Stimulated activated CD8-positive, alpha-beta memory T cell treated with anti-CD3 and anti-CD28 coated beads, Interleukin-4, amount 100 ng/mL, for 24 hours (primary cell): ENCODE results near the gene L1CAM.

Experiments
- DNase-seq: peaks from one replicate; pipeline ENCODE4 v3.0.0-alpha.2; 2020; ENCODE audit warnings: low read depth

L1CAM gene

DNA sequence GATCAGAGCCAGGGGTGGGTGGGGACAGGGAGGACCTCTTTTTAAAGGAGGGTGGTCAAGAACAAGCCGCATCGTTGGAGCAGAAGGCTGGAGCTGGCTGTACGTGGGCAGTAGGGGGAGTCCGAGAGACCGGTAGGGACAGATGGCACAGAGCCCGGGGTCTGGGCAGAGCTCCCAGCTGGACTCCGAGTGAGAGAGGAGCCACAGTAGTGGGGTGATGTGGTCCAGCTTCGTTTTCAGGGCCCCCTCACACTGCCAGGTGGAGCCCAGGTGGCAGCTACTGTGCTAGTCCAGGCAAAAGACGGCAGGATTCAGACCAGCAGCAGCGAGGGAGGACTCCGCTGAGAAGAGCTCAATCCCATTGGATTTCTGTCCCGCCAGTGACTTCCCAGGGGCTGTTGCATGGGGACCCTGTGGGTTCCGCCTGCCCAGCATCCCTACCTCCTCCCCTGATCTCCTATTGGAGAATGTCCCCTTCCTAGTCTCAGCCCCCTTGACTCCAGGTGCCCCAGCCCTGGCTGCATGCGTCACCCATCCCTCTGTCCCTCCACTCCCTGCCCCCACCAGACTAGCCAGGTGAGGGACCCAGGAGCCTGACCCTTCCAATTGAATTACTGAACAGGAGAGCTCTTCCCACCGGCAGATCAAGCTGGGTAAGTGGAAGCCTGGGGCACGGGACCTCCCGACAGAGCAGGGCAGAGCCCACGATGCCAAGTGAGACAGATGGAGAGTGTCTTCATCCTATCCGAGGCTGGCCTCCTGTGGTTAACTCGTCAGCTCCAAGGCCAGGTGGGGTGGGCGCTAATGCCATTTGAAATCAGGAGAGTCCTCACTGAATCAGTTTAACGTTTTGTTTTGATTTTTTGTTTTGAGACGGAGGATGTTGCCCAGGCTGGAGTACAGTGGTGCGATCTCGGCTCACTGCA is 37.2 kb upstream of the L1CAM start:
- no peak for DNase-seq

DNA sequence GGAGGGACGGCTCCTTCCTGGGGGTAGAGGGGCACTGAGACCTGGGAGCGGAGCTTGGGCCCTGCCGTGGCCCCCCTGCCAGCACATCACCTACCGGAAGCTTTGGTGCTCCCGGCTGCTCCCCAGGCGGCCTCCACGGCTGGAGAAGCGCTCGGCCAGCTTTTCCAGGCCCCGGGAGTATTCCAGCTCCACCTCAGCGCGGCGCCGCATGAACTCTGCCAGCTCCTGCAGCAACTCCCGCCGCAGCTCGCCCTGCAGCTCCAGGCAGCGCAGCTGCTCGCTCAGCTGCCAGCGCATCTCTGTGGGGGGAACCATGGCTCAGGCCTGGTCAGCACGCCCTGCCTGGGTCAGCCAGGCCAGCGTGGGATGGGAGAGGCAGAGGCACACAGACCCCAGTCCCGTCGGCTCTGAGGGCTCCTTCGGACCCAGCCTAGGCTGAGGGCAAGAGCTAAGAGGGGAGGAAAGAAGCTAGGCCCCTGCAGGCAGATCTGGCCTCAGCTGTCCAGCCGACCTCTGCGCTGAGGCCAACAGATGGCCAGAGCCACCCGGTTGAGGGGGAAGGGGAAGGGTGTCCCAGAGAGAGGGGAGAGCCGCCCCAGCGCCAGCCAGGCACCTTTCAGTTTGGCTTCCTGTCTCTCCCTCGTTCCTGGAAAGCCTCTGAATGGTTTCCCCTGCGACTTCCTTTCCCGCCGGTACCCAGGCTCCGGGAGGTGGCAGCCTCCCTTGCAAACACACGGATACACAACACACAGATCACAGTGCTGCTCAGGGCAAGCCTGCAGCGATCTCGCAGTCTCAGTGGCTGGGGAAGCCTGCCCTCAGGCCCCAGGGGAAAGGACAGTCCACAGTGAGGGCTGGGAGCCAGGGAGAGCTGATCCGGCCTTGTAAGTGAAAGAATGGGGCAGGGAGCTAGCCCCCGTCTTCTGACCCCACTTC is 35.8 kb upstream of the L1CAM start:
- no peak for DNase-seq

DNA sequence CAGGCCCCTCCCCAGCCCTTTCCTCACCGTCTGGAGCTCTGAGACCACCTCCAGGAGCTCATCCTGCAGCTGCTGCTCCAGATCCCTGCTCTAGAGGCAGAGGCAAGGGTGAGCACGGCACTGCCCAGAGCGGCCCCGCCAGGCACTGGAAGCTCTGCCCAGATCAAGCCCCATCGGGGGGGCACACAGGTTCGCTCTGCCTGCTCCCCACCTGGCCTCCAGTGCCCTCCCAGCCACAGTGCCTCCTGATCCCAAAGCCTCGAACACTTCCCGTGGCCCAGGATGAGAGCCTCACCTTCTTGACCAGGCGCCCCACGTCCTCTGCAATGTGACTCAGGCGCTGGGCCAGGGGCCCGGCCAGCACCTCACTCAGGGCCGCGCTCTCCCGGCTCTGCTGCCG is 35.1 kb upstream of the L1CAM start:
- DNase-seq: no peak

DNA sequence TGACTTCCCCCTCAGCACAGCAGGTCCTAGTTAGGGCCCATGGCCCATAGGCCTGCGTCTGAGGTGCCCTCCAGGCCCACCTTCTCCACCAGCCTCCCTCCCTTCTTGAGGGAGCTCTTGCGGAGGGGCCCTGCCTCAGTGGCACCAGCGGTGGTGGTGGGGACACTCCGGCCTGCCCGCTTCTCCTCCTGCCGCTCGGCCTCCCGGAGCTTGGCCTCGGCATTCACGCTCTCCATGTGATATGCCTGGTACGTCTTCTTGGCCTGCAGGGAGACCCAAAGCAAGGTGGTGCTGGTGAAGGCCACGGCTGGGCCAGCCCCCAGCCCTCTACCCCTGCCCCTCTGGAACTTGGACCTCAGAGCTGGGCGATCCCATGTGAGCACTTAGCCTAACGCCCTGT is 34.6 kb upstream of the L1CAM start:
- no peak for DNase-seq

DNA sequence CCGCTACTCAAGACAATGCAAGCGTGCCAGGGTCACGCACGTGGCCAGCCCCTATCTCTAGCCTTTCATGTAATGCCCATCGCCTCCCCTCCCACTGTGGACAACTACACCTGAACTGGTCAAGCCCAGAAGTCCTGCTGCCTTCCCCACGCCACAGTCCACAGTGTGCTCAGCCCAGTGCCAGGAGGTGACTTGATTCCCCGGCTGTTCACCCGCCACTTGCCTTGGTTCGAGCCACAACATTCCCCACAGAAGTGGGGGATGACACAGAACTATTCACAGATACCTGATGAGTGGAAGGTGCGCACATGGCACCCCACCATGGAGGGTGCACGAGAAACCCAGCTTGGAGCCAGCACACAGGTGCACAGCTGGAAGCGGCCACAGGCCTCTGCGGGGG is 33.3 kb upstream of the L1CAM start:
- DNase-seq: no peak

DNA sequence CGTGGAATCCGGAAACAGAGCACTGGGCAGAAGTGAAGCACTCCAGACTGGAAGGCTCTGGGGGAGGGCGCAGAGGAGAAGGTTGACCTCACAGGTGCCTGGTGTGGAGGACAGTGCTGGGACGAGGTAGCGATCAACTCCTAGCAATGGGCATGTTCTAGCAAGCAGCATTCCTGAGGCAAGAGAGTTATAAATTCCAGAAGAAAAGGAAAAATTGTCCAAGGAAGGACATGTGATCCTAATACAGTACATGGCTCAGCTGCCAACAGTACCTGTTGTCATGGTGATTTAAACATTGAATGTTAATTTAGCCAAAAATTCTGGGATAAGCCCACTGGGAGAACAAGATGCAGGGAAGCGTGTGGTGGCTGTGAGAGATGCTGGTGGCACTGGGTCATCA is 31.9 kb upstream of the L1CAM start:
- DNase-seq: no peak

DNA sequence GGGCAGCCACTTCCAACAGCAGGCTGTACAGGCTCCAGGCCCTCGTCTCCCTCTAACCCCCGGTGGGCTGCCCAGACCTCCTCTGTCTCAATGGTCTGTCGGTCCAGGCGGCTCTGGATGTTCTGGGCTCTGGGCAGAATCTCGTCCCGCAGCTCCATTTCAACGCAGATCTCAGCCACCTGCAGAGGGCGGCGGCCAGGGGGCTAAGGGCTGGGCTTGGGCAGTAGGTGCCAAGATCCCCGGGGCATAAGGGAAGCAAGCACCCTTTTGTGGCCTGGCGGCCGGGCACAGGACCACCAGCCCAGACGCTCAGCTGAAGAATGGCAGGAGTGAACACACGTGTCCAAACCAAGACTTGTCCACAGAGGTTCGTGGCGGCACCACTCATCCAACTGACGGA is 27.7 kb upstream of the L1CAM start:
- no peak for DNase-seq

DNA sequence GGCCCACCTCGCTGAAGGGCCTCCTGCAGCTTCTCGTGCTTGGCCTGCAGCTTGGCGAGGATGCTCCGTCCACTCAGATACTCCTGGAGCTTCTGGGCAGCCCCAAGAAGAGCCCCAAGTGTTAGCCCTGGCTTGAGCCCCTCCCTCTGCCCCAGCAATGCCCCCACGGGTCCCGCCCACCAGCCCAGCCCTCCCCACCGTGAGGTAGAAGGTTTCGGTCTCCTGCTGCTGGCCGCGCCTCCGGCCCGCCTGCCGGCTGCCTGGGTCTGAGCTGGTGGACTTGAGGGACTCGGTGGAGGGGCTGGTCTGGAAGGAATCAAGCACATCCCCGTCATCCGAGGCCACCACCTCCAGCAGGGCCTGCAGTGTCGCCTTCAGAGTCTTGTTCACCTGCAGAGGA is 27.2 kb upstream of the L1CAM start:
- DNase-seq: no peak

DNA sequence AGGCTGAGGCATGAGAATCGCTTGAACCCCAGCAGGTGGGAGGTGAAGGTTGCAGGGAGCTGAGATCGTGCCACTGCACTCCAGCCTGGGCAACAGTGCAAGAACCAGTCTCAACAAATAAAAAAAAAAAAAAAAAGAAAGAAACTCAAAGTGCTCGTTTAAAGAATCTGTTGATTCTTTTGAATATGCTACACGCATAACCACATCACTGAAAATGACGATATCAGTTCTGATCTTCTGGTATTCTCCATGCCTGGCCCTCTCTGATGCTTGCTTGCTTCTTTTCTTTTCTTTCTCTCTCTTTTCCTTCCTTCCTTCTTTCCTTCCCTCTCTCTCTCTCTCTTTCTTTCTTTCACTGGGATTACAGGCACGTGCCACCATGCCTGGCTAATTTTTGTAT is 25.8 kb upstream of the L1CAM start:
- DNase-seq: no peak

DNA sequence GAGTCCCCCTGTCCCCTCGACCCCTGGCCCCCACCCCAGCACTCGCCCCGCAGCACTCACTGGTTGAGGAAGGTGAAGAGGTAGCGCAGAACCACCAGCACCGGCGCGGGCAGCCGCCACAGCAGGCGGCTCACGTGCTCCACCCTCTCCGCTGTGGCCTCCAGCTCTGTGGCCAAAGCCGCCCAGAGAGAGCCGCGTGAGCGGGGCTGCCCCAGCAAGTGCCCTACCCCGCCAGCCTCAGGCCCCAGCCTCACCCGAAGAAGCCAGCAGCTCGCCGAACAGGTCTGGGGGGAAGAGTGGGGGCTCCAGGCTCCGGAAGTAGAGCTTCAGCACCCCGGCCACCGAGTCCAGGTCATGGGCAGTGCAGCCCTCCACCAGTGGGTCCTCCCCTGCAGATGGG is 24.5 kb upstream of the L1CAM start:
- DNase-seq: no peak

DNA sequence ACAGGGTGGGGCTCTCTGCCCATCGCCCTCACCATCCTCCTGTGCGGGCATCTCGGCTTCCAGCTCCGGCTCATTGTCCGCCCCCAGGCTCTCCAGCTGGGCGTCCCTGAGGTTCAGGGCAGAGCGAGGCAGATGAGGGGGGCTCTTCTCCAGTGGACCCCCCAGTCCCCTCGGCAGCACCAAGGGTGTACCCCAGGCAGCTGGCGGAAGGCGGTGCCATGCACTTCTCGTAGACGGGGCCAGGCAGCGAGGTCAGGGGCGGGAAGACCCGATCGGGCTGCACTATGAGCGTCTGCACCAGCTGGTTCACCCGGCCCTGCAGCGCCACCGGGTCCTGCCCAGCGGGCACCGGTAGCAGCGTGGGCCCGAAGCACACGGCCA is 24.0 kb upstream of the L1CAM start:
- no peak for DNase-seq

DNA sequence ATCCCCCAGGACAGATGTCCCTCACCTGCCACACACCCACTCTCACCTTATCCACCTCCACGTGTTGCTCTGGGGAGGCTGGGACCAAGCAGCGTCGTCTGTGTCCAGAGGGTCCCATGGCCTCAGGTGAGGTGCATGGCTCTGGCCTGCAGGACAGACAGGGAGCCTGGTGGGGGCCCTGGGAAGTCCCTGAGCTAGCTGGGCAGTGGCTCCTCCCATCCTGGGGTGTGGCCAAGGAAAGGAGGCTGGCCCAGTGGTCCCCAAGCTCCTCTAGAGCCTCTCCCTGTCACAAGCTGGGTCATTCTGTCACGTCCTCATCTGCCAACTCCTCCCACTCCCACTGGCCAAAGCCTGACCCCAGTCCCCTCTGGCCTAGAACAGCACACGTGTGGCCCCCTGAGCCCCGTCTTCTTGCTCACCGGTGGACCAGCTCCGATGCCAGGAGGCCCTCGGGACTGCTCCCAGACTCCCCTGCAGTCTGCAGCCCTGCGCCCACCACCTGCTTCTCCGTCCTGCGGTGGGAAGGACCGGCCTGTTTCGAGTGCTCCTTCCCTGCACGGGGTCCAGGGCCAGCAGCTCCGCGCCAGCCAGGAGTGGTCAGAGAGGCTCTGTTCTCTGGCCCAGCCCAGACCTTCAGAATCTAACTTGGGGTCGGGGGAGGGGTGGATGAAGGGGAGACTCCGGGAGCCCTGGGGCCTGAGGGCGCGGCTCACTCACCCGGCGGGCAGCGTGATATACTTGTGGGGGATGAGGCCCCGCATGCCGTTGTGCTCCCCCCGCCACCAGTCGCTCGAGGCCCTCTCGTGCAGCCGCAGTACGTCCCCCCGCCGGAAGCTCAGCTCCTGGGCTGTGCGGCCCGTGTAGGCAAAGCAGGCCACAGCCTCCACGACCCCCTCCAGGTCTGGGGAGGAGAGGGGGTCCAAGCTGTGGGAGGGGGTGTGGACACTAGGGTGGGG is 23.3 kb upstream of the L1CAM start:
- DNase-seq: no peak

DNA sequence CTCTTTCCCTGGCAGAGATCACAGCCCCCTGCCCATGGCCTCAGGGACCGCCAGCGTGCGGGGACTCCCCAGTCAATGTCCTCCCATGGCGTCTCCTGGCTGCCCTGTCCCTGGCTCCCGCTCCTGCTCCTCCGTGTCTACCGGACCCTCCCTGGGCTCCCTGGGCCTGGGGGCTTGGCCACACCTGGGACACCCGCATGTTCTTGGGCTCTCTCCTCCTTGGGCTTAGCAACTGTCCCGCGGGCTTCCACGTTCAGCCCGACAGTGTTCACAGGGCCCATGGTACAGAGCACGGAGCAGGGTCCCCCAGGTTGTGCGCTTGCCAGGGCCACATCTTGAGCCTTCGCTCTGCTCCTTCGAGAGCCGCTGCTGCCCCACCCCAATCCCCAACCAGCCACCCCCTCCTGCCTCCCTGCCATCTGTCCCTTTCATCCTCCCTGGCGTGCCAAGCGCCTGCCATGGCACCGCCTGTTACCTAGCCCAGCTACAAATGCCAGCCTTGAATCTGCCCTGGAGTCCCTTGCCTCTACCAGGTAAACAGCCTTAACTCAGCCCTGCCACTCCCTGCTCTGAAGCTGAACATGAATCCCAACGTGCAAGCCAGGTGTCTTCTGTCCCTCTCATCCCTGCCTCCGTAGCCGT is 22.4 kb upstream of the L1CAM start:
- no peak for DNase-seq

DNA sequence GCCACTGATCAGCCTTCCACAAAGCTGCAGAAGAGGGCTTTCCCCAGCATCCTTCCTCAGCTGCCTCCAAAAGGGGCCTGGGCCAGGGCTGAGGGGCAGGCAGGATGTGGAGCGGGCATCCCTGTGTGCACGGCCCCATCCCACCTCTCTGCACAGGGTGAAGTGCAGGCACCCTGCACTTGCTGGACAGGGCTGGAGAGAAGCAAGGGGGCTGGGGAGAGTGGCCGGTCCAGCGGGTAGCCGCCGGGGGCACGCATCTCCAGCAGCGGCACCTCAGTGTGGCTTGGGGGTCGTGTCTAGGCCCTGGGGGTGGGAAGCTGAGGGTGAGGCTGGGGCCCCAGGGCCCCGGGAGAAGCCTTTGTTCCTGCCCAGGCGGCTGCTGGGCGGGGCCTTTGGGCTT is 21.5 kb upstream of the L1CAM start:
- no peak for DNase-seq

DNA sequence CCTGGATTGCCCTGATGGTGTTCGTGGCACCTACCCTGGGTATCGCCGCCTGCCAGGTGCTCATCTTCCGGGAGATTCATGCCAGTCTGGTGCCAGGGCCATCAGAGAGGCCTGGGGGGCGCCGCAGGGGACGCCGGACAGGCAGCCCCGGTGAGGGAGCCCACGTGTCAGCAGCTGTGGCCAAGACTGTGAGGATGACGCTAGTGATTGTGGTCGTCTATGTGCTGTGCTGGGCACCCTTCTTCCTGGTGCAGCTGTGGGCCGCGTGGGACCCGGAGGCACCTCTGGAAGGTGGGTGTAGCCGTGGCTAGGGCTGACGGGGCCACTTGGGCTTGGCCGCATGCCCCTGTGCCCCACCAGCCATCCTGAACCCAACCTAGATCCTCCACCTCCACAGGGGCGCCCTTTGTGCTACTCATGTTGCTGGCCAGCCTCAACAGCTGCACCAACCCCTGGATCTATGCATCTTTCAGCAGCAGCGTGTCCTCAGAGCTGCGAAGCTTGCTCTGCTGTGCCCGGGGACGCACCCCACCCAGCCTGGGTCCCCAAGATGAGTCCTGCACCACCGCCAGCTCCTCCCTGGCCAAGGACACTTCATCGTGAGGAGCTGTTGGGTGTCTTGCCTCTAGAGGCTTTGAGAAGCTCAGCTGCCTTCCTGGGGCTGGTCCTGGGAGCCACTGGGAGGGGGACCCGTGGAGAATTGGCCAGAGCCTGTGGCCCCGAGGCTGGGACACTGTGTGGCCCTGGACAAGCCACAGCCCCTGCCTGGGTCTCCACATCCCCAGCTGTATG is 20.3 kb upstream of the L1CAM start:
- no peak for DNase-seq

DNA sequence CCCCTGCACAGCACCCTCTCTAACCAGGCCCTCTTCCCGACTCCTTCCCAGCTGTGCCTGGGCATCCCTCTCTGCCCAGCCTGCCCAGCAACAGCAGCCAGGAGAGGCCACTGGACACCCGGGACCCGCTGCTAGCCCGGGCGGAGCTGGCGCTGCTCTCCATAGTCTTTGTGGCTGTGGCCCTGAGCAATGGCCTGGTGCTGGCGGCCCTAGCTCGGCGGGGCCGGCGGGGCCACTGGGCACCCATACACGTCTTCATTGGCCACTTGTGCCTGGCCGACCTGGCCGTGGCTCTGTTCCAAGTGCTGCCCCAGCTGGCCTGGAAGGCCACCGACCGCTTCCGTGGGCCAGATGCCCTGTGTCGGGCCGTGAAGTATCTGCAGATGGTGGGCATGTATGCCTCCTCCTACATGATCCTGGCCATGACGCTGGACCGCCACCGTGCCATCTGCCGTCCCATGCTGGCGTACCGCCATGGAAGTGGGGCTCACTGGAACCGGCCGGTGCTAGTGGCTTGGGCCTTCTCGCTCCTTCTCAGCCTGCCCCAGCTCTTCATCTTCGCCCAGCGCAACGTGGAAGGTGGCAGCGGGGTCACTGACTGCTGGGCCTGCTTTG is 19.6 kb upstream of the L1CAM start:
- DNase-seq: no peak

DNA sequence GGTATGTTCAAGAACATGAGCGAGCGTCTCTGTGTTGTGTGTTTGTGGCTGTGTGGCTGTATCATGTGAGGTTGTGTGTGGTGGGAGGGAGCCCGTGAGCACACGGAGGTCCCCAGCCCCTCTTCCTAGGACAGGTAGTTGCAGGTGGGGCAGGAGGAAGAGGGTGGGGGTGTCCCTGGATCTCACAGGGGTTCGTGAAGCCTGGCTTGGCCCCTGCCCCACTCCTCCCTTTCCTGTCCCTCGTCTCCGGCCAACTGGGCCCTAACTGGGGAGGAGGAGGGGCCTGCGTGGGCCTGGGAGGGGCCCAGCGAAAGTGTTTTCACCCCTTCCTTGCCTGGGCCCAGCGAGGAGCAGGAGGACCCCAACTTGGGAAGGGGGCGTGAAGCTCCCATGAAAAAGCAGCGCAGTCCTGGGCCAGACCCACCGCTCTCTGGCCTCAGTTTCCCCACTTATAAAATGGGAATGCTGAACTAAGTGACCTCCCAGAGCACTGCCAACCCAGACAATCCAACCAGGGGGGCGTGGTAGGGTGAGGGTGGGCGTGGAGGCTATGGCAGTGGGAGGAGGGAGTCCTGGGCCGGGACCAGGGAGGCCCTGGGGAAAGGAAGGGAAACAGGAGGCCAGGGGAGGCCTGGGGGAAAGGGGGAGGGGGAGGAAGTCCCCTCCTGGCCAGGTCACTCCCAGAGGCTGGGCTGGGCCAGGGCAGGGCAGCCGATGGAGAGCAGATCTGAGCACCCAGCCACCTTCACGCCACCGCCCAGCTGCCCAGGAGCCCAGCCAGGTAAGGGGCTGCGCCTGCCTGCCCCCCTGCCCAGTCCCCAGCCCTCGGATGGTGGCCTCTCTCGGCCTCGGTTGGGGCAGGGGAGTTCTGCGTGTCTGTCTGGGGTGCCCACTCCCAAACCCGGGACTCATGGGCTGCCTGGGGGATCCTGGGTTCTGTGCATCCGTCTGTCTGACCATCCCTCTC is 18.3 kb upstream of the L1CAM start, which contains the start of gene AVPR2:
Gene AVPR2, plus strand, starts transcription at position 683 of the 967 bp plus-strand sequence. CDS start 473 bp downstream, outside the sequence.
- DNase-seq: no peak

DNA sequence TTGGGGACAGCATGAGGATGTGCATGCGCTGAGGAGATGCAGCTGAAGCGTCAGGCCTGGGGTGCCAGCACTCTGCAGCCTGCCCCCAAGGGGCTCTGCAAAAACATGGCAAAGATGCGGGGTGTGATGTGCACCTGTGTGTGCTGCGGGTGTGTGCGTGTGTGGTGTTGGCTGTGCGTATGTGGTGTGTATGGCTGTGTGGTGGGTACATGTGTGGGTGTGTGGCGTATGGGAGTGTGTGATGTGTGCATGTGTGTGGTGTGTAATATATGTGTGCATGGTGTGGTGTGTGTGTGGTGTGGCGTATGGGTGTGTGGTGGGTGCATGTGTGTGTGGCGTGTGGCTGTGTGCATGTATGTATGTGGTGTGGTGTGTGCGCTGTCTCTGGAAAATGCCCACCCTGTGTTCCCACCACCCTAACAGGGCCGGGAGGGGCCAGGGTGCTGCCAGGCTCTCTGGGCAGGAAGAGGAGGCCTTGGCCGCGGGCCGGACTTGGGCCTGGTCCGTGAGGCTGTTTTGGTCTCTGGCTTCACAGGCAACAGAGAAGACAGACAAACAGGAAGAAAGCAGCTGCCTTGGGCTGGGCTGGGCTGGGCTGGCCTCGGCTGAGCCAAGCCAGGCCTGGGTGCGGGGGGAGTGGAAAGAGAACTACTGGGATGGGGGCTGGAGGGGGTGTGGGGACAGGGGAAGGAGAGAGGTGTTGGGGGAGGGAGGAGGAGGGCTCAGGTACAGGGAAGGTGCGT is 17.4 kb upstream of the L1CAM start:
- DNase-seq: no peak
